Muscle layer of colon (tissue), 2 donors: Measurements from ENCODE around the gene KDM3A.

Experiments used
- H3K27ac ChIP-seq: one replicate; pipeline ENCODE4 v1.7.0; 2013; ENCODE audit warnings: low read depth, mild to moderate bottlenecking, low read length, moderate library complexity
- H3K27me3 ChIP-seq, 2 donors: one replicate each; pipeline ENCODE4 v1.7.0; 2013; ENCODE audit warnings: low read length in 2 of 2, mild to moderate bottlenecking in 2 of 2; ENCODE audit not compliant: insufficient read depth in 2 of 2, control insufficient read depth in 1 of 2
- H3K36me3 ChIP-seq: one replicate; pipeline ENCODE4 v1.7.0; 2013; ENCODE audit warnings: mild to moderate bottlenecking, low read length; ENCODE audit not compliant: insufficient read depth
- H3K4me1 ChIP-seq: one replicate; pipeline ENCODE4 v1.7.0; 2013; ENCODE audit warnings: mild to moderate bottlenecking, low read length; ENCODE audit not compliant: insufficient read depth
- H3K4me3 ChIP-seq, 2 donors: one replicate each; pipeline ENCODE4 v1.7.0; 2013; ENCODE audit warnings: low read length in 2 of 2, low read depth in 1 of 2, mild to moderate bottlenecking in 1 of 2, moderate library complexity in 1 of 2
- H3K9ac ChIP-seq: one replicate; pipeline ENCODE4 v1.7.0; 2013; ENCODE audit warnings: low read length
- H3K9me3 ChIP-seq: one replicate; pipeline ENCODE4 v1.7.0; 2013; ENCODE audit warnings: mild to moderate bottlenecking, low read length
- donor health status: abdominal sarcoma.
- donor health status: Adenocarcinoma of cecum.

Gene KDM3A

DNA sequence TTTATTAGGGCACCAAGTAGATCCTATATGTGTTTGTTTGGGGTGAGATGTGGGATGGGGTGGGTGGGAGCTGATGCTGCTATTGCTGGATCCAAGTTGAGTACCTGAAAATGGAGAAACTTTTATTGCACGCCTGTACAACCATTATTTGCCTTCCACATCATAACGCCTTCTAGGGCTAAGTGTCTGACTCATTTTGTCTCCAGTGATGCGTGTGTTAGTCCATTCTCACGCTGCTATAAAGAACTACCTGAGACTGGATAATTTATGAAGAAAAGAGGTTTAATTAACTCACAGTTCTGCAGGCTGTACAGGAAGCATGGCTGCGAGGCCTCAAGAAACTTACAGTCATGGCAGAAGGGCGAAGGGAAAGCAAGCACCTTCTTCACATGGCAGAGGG, 58.2 kb downstream of the KDM3A start:
- no peaks in the 10 kb centered on the region for H3K27me3 ChIP-seq
- no peak overlapping the region for H3K27ac ChIP-seq
- peaks cover 40% of the 10 kb centered on the region for H3K36me3 ChIP-seq
- H3K4me3 ChIP-seq, result no peak overlapping the region
- H3K9me3 ChIP-seq, result no peaks in the 10 kb centered on the region
- H3K9ac ChIP-seq, result no peak overlapping the region
- H3K4me1 ChIP-seq, result no peaks in the 10 kb centered on the region

DNA sequence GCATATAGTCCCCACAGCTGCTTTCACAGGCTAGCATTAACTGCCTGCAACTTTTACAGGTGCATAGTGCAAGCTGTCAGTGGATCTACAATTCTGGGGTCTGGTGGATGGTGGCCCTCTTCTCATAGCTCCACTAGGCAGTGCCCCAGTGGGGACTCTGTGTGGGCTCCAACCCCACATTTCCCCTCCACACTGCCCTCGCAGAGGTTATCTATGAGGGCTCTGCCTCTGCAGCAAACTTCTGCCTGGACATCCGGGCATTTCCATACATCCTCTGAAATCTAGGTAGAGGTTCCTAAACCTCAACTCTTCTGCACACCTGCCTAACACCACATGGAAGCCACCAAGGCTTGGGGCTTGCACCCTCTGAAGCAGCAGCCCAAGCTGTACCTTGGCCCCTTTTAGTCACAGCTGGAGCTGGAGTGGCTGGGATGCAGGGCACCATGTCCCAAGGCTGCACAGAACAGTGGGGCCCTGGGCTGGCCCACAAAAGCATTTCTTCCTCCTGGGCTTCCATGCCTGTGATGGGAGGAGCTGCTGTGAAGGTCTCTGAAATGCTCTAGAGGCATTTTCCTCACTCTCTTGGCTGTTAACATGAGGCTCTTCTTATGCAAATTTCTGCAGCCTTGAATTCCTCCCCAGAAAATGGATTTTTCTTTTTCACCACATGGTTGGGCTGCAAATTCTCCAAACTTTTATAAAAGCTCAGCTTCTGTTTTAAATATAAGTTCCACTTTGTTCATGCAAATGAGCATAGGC, 59.3 kb downstream of the KDM3A start:
- H3K9ac ChIP-seq, result no peak overlapping the region
- H3K4me3 ChIP-seq, result no peak overlapping the region
- no peak overlapping the region for H3K27ac ChIP-seq
- H3K4me1 ChIP-seq, result no peaks in the 10 kb centered on the region
- peaks cover 51% of the 10 kb centered on the region for H3K36me3 ChIP-seq
- no peaks in the 10 kb centered on the region for H3K27me3 ChIP-seq
- no peaks in the 10 kb centered on the region for H3K9me3 ChIP-seq

GRCh38 chr2:86507600-86507999, 66.4 kb downstream of the KDM3A start:
- H3K4me1 ChIP-seq, result no peaks in the 10 kb centered on the region
- no peak overlapping the region for H3K27ac ChIP-seq
- H3K9me3 ChIP-seq, result no peaks in the 10 kb centered on the region
- H3K4me3 ChIP-seq, result no peak overlapping the region
- no peak overlapping the region for H3K9ac ChIP-seq
- H3K36me3 ChIP-seq, result peaks cover 56% of the 10 kb centered on the region
- H3K27me3 ChIP-seq, result no peaks in the 10 kb centered on the region

DNA sequence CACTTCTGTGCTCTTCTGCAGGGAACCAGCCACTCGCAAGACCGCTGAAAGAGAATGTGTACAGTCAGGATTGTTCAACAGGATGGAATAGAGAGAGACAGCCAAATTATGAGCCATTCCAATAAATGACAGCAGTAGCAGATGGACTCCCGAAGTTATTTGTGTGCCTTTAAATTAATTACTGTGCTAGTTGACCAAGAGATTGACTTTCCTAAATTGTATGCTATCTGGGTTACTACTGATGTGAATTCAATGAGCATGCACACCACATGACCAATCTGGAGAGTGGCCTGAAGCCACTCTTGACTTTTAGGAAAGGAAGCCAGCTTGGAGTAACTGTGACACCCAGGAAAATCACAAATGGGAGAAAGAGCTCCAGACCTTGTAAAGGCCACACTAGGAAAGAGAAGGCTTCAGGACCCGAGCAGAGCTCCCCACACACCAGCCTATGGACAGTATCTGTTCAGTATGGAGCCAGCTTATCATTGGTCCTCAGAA, 69.3 kb downstream of the KDM3A start:
- Histone ChIP-seq H3K4me3 (no peak overlapping the region), H3K9me3 (no peaks in the 10 kb centered on the region), H3K27ac (no peak overlapping the region), H3K36me3 (peaks cover 35% of the 10 kb centered on the region), H3K4me1 (no peaks in the 10 kb centered on the region), H3K27me3 (no peaks in the 10 kb centered on the region), H3K9ac (no peak overlapping the region)

DNA sequence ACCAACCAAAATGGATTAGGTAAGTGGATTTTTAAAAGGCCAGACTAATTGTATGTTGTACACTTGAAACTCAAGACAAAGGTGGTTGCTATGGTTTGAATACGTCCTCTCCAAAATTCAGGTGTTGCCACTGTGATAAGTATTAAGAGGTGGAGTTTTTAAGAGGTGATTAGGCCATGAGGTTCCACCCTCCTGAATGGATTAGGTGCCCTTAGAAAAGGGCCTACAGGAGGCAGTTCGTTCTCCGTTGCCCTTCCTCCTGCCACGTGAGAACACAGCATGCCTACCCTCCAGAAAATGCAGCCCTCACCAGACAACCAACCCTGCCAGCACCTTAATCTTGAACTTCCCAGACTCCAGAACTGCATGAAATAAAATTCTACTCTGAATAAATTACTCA, 70.9 kb downstream of the KDM3A start:
- no peak overlapping the region for H3K27ac ChIP-seq
- no peaks in the 10 kb centered on the region for H3K9me3 ChIP-seq
- H3K4me1 ChIP-seq, result no peaks in the 10 kb centered on the region
- peaks cover 32% of the 10 kb centered on the region for H3K36me3 ChIP-seq
- H3K27me3 ChIP-seq, result no peaks in the 10 kb centered on the region
- H3K9ac ChIP-seq, result no peak overlapping the region
- no peak overlapping the region for H3K4me3 ChIP-seq

GRCh38 chr2:86512892-86513291, 71.7 kb downstream of the KDM3A start:
- H3K27ac ChIP-seq, result no peak overlapping the region

DNA sequence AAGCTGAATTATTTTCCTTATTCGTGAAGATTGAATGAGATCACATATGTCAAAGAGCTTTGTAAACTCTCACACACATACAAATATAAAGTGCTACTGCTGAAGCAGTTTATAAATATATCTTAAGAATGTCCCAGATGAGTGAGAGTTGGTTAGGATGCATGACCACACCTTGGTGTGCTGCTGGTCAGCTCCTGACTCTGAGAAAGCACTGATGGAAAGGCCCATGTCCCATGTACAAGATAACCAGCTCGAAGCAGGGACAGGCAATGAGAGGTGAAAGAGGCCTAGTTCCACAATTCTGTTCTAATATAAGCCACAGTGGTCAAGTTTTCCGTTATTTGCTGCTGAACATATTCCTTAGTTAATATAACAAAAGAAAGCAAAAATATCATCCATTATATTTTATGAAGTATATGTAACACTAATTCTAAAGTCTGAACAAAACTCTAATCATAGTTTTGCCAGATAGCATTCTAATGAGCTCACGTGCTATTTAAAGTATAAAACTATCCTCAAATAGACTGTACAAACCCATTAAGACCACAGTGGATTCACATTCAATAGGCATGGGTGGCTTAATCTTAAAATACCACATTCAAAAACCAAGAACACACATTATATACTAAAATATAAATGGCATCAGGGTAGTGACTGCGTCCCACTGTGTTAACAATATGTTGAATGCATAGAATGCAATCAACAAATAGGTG, 72.9 kb downstream of the KDM3A start:
- H3K27ac ChIP-seq, result no peak overlapping the region

More at GRCh38 chr2:86512892-86513291, 71.7 kb downstream of the KDM3A start:
- Histone ChIP-seq H3K4me1 (no peaks in the 10 kb centered on the region), H3K4me3 (no peak overlapping the region), H3K9ac (no peak overlapping the region), H3K27me3 (no peaks in the 10 kb centered on the region), H3K36me3 (peaks cover 24% of the 10 kb centered on the region), H3K9me3 (no peaks in the 10 kb centered on the region)

DNA sequence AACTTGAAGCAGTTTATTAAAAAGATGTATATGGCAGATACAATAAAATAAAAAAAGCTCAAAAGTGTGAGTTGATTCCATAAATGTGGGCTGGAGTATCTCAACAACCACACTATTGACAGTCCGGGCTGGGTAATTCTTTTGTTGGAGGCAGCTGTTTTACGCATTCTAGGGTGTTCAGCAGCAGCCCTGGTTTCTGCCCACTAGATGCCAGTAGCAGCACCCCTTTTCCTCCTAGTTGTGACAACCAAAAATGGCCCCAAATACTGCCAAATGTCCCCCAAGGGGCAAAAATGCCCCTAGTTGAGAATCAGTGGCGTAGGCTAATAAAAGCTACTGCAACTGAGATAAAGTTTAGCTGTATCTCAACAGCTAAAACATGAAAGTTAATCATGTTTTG, 77.3 kb downstream of the KDM3A start:
- H3K9me3 ChIP-seq, result no peaks in the 10 kb centered on the region
- H3K27ac ChIP-seq, result no peak overlapping the region
- H3K4me3 ChIP-seq, result no peak overlapping the region
- no peaks in the 10 kb centered on the region for H3K36me3 ChIP-seq
- H3K27me3 ChIP-seq, result no peaks in the 10 kb centered on the region
- H3K9ac ChIP-seq, result no peak overlapping the region
- H3K4me1 ChIP-seq, result no peaks in the 10 kb centered on the region

More for the DNA sequence above, 72.9 kb downstream of the KDM3A start:
- Histone ChIP-seq H3K4me1 (no peaks in the 10 kb centered on the region), H3K9ac (no peak overlapping the region), H3K36me3 (peaks cover 12% of the 10 kb centered on the region), H3K9me3 (no peaks in the 10 kb centered on the region), H3K4me3 (no peak overlapping the region), H3K27me3 (no peaks in the 10 kb centered on the region)

DNA sequence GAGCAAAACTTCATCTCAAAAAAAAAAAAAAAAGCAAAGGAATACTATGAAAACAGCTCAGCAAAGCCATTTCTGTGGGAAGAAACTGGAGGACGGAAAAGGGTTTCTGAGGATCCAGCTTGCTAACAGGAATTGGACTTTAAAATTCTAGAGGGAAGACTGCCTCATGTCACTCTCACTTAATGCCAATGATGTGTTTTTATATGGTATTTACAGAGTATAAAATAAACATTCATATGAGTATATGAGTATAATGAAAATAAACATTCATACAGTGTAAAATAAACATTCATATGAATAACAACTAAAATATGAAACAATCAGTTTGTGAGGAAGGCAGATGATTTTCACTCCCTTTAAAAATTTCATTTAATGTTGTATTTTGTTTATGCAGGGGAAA, 78.2 kb downstream of the KDM3A start:
- no peak overlapping the region for H3K9ac ChIP-seq
- H3K36me3 ChIP-seq, result no peaks in the 10 kb centered on the region
- no peak overlapping the region for H3K27ac ChIP-seq
- no peaks in the 10 kb centered on the region for H3K27me3 ChIP-seq
- no peak overlapping the region for H3K4me3 ChIP-seq
- H3K9me3 ChIP-seq, result no peaks in the 10 kb centered on the region
- no peaks in the 10 kb centered on the region for H3K4me1 ChIP-seq

DNA sequence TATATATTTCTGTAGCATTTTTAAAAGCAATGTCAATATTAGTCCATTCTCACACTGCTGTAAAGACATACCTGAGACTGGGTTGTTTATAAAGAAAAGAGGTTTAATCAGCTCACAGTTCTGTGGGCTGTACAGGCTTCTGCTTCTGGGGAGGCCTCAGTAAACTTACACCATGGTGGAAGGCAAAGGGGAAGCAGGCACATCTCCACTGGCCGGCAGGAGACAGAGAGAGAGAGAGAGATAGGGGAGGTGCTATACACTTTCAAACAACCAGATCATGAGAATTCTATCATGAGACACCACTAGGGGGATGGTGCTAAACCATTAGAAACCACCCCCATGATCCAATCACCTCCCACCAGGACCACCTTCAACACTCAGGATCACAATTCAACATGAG, 79.0 kb downstream of the KDM3A start:
- Histone ChIP-seq H3K9ac (no peak overlapping the region), H3K4me1 (no peaks in the 10 kb centered on the region), H3K36me3 (no peaks in the 10 kb centered on the region), H3K27me3 (no peaks in the 10 kb centered on the region), H3K27ac (no peak overlapping the region), H3K4me3 (no peak overlapping the region), H3K9me3 (no peaks in the 10 kb centered on the region)

DNA sequence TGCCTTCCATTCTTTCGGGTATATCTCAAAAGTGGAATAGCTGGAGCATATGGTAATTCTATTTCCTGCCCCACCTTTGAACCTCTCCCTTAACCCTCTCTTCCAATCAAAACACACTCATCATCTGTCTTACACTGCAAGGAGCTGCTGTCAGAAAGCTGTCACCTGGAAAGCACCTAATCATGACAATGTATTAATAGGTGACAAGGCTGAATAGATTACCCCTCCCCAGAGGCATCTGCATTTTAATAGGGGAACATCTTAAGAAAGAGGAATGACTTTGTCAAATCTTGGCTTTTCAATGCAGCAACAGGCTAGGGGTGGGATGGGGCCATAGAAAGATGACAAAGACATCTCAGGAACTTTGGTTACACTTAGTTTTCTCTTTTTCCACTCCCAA, 80.8 kb downstream of the KDM3A start:
- H3K36me3 ChIP-seq, result no peaks in the 10 kb centered on the region
- H3K9me3 ChIP-seq, result no peaks in the 10 kb centered on the region
- no peaks in the 10 kb centered on the region for H3K27me3 ChIP-seq
- no peaks in the 10 kb centered on the region for H3K4me1 ChIP-seq
- no peak overlapping the region for H3K4me3 ChIP-seq
- H3K9ac ChIP-seq, result no peak overlapping the region
- H3K27ac ChIP-seq, result no peak overlapping the region
